ENCODE measurements around the gene YPEL1. TPM values are rescaled to one million over a fixed set of nuclear protein-coding genes. Genes with fewer than 3 reads are reported as not detected.

Gene YPEL1
- total and polyA plus RNA-seq, 2 donors (not counting 1 experiment from before 2014, with no cell fraction given), result 14.9 to 17.0 TPM

GRCh38 chr22:21780259-21780658, 44.7 kb upstream of the YPEL1 start:
- Histone ChIP-seq H3K27ac (ENCODE audit: low read length in 2 of 2) (no peak overlapping the region), H3K4me1 (ENCODE audit: control insufficient read depth in 2 of 2, insufficient read depth in 2 of 2, low read length in 2 of 2) (peaks cover 7 to 10% of the 10 kb centered on the region in 2 donors), H3K9ac (ENCODE audit: low read length) (no peak overlapping the region), H3K9me3 (ENCODE audit: control extremely low read depth in 1 of 3, control insufficient read depth in 2 of 3, insufficient read depth in 1 of 3, low read length in 2 of 3) (no peaks in the 10 kb centered on the region), H3K36me3 (replicated peaks in 1 of 2; ENCODE audit: control extremely low read depth in 1 of 2, control insufficient read depth in 1 of 2, extremely low read depth in 1 of 2, insufficient read depth in 2 of 2, low read length in 1 of 2) (peaks cover 11 to 20% of the 10 kb centered on the region in 2 experiments), H3K4me3 (ENCODE audit: control extremely low read depth in 1 of 5, extremely low read depth in 1 of 5, insufficient read depth in 1 of 5, low read depth in 2 of 5, low read length in 4 of 5) (no peak overlapping the region), H2AFZ (ENCODE audit: insufficient read depth, low read depth, low read length, poor library complexity, severe bottlenecking) (no peak overlapping the region), H3K79me2 (ENCODE audit: control insufficient read depth, insufficient read depth, low read length) (peaks cover 14% of the 10 kb centered on the region), H3K27me3 (replicated peaks in 1 of 4; ENCODE audit: control extremely low read depth in 1 of 4, control insufficient read depth in 3 of 4, insufficient read depth in 4 of 4, low read length in 3 of 4) (no peaks in the 10 kb centered on the region), H4K20me1 (ENCODE audit: control insufficient read depth, insufficient read depth, low read length, poor library complexity, severe bottlenecking) (peaks cover 12% of the 10 kb centered on the region), H3K4me2 (replicated peaks; ENCODE audit: low read depth, low read length, poor library complexity, severe bottlenecking) (no peak overlapping the region)
- CTCF ChIA-PET, result interaction anchor here (0.6 to 2.2 kb wide), 3 partner anchors 11 to 158 kb away, joined by 5 to 7 read pairs (median 6); no protein-coding TSS in a partner anchor
- H3K27ac Mint-ChIP-seq, result no peak overlapping the region
- no peak for DNase-seq
- ATAC-seq (ENCODE audit: low read depth), result no peak
- TF ChIP-seq CTCF (IDR thresholded peaks at IDR 0.05) (no peak), EZH2 (IDR thresholded peaks at IDR 0.05; ENCODE audit: borderline replicate concordance, insufficient read depth, low read depth, low read length, poor library complexity, severe bottlenecking) (no peak)
- intact Hi-C loops (cut with micrococcal nuclease), result no loop called here
- peaks cover 6% of the 10 kb centered on the region for H3K4me1 Mint-ChIP-seq
- H3K9me3 Mint-ChIP-seq (ENCODE audit: insufficient read depth), result no peaks in the 10 kb centered on the region
- no peak overlapping the region for H3K4me3 Mint-ChIP-seq
- no peaks in the 10 kb centered on the region for H3K27me3 Mint-ChIP-seq
- POLR2A ChIA-PET, result interaction anchor here (0.7 kb wide), 1 partner anchor 15 kb away, joined by 3 read pairs; no protein-coding TSS in a partner anchor
- no CpG with 5 or more reads among the region's 2 CpGs for WGBS (ENCODE audit: insufficient coverage)

- Histone ChIP-seq H3K9me3 (ENCODE audit: control extremely low read depth in 1 of 3, control insufficient read depth in 2 of 3, insufficient read depth in 1 of 3, low read length in 2 of 3) (no peaks in the 10 kb centered on the region), H3K9ac (ENCODE audit: low read length) (no peak overlapping the region), H3K4me2 (replicated peaks; ENCODE audit: low read depth, low read length, poor library complexity, severe bottlenecking) (no peak overlapping the region), H2AFZ (ENCODE audit: insufficient read depth, low read depth, low read length, poor library complexity, severe bottlenecking) (no peak overlapping the region), H3K36me3 (replicated peaks in 1 of 2; ENCODE audit: control extremely low read depth in 1 of 2, control insufficient read depth in 1 of 2, extremely low read depth in 1 of 2, insufficient read depth in 2 of 2, low read length in 1 of 2) (peaks cover 6 to 14% of the 10 kb centered on the region in 2 experiments), H4K20me1 (ENCODE audit: control insufficient read depth, insufficient read depth, low read length, poor library complexity, severe bottlenecking) (peaks cover 6% of the 10 kb centered on the region), H3K4me3 (ENCODE audit: control extremely low read depth in 1 of 5, extremely low read depth in 1 of 5, insufficient read depth in 1 of 5, low read depth in 2 of 5, low read length in 4 of 5) (no peak overlapping the region), H3K79me2 (ENCODE audit: control insufficient read depth, insufficient read depth, low read length) (peaks cover 8% of the 10 kb centered on the region), H3K27me3 (replicated peaks in 1 of 4; ENCODE audit: control extremely low read depth in 1 of 4, control insufficient read depth in 3 of 4, insufficient read depth in 4 of 4, low read length in 3 of 4) (no peaks in the 10 kb centered on the region), H3K4me1 (ENCODE audit: control insufficient read depth in 2 of 2, insufficient read depth in 2 of 2, low read length in 2 of 2) (peaks cover 7 to 10% of the 10 kb centered on the region in 2 donors), H3K27ac (ENCODE audit: low read length in 2 of 2) (no peak overlapping the region)
- ChIA-PET POLR2A (interaction anchor here (0.7 kb wide), 1 partner anchor 16 kb away, joined by 3 read pairs; no protein-coding TSS in a partner anchor), CTCF (interaction anchor here (0.6 kb wide), 1 partner anchor 41 kb away, joined by 5 read pairs; no protein-coding TSS in a partner anchor)
- ATAC-seq (ENCODE audit: low read depth), result no peak
- no CpG with 5 or more reads among the region's 2 CpGs for WGBS (ENCODE audit: insufficient coverage)
- Mint-ChIP-seq H3K4me1 (peaks cover 6% of the 10 kb centered on the region), H3K27ac (no peak overlapping the region), H3K4me3 (no peak overlapping the region), H3K27me3 (no peaks in the 10 kb centered on the region), H3K9me3 (ENCODE audit: insufficient read depth) (no peaks in the 10 kb centered on the region)
- intact Hi-C loops (cut with micrococcal nuclease), result no loop called here
- TF ChIP-seq EZH2 (IDR thresholded peaks at IDR 0.05; ENCODE audit: borderline replicate concordance, insufficient read depth, low read depth, low read length, poor library complexity, severe bottlenecking), result no peak
- TF ChIP-seq CTCF (IDR thresholded peaks at IDR 0.05), result no peak
- no peak for DNase-seq
Observed at GRCh38 chr22:21779444-21779843, 43.9 kb upstream of the YPEL1 start.

Measured in B cell (primary cell).